Measurements from ENCODE around the gene DOCK2. TPM values are rescaled to one million over a fixed set of nuclear protein-coding genes. Genes with fewer than 3 reads are reported as not detected.

The DOCK2 gene
- total RNA-seq, 1 experiment from 2014 or later, result 1.4 TPM

DNA sequence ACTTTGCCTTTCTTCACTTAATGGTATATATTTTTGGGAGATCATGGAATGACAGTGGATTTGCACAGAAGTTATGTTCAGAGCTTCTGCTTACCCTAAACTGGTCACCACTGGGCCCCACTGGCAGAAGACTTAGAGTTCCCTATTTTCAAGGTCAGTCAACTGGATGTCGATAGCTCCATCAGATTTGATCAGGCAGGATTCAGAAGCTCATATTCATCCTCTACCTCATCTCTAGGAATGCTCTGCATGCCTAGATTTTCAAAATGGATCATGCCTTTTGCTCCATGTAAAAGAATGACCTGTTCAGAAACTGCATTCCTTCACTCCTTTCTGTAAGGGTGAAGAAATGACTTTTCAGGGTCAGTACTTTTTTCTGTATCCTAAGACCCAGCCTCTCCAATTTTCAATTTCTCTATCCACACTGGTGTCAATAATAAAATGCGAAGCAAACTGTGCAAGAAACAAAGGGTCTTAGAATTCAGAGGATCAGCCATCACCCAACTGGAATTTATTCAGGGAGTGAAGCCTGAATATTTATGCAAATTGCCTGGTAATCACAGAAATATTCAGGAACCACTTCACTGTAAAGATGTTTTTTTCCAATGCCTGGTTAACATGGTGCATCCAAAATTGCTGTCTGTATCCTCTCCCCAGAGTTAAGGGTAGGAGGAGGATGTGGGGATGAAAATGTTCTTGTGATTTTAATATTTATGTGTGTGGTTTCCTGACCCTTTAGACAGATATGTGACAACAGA is 125.4 kb downstream of the DOCK2 start:
- ATAC-seq (no peak), DNase-seq (ENCODE audit: low read depth, low spot score) (no peak)
- TF ChIP-seq POLR2AphosphoS5 (IDR thresholded peaks at IDR 0.05; ENCODE audit: low read depth, low read length), result no peak
- TF ChIP-seq, protein P1, sequence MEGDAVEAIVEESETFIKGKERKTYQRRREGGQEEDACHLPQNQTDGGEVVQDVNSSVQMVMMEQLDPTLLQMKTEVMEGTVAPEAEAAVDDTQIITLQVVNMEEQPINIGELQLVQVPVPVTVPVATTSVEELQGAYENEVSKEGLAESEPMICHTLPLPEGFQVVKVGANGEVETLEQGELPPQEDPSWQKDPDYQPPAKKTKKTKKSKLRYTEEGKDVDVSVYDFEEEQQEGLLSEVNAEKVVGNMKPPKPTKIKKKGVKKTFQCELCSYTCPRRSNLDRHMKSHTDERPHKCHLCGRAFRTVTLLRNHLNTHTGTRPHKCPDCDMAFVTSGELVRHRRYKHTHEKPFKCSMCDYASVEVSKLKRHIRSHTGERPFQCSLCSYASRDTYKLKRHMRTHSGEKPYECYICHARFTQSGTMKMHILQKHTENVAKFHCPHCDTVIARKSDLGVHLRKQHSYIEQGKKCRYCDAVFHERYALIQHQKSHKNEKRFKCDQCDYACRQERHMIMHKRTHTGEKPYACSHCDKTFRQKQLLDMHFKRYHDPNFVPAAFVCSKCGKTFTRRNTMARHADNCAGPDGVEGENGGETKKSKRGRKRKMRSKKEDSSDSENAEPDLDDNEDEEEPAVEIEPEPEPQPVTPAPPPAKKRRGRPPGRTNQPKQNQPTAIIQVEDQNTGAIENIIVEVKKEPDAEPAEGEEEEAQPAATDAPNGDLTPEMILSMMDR (IDR thresholded peaks at IDR 0.05), result no peak
- TF ChIP-seq TCF7L2 (IDR thresholded peaks at IDR 0.05; ENCODE audit: low read depth, low read length), result no peak
- no peak for TF ChIP-seq SIN3A (IDR thresholded peaks at IDR 0.05; ENCODE audit: borderline replicate concordance, insufficient read depth, low read depth, low read length)
- TF ChIP-seq, protein P2, sequence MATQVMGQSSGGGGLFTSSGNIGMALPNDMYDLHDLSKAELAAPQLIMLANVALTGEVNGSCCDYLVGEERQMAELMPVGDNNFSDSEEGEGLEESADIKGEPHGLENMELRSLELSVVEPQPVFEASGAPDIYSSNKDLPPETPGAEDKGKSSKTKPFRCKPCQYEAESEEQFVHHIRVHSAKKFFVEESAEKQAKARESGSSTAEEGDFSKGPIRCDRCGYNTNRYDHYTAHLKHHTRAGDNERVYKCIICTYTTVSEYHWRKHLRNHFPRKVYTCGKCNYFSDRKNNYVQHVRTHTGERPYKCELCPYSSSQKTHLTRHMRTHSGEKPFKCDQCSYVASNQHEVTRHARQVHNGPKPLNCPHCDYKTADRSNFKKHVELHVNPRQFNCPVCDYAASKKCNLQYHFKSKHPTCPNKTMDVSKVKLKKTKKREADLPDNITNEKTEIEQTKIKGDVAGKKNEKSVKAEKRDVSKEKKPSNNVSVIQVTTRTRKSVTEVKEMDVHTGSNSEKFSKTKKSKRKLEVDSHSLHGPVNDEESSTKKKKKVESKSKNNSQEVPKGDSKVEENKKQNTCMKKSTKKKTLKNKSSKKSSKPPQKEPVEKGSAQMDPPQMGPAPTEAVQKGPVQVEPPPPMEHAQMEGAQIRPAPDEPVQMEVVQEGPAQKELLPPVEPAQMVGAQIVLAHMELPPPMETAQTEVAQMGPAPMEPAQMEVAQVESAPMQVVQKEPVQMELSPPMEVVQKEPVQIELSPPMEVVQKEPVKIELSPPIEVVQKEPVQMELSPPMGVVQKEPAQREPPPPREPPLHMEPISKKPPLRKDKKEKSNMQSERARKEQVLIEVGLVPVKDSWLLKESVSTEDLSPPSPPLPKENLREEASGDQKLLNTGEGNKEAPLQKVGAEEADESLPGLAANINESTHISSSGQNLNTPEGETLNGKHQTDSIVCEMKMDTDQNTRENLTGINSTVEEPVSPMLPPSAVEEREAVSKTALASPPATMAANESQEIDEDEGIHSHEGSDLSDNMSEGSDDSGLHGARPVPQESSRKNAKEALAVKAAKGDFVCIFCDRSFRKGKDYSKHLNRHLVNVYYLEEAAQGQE (IDR thresholded peaks at IDR 0.05; ENCODE audit: insufficient read depth in 1 of 2, low read depth in 2 of 2, low read length in 1 of 2), result no peak
- H3K9me3 ChIP-seq (ENCODE audit: control insufficient read depth, insufficient read depth, low read depth, low read length), result no peaks in the 10 kb centered on the region
- no peak overlapping the region for H3K4me3 ChIP-seq (ENCODE audit: low read depth in 2 of 2, low read length in 2 of 2)
- no TSS peak for BruUV-seq (replicated peaks)
- H3K27me3 ChIP-seq (ENCODE audit: control insufficient read depth, insufficient read depth, low read length), result no peaks in the 10 kb centered on the region
- H3K27ac ChIP-seq (ENCODE audit: low read length), result no peak overlapping the region
- H3K36me3 ChIP-seq (ENCODE audit: control insufficient read depth, insufficient read depth, low read length), result no peaks in the 10 kb centered on the region
- no peaks in the 10 kb centered on the region; the same call in 1 of the 2 replicates for H3K4me1 ChIP-seq (ENCODE audit: control insufficient read depth, insufficient read depth, low read length)
- POLR2A ChIA-PET, result no interaction called here
- intact Hi-C loops (cut with micrococcal nuclease; ENCODE audit: unreplicated experiment) (no loop called here), in situ Hi-C loops (cut with HindIII; ENCODE audit: low pct_unique_long_range_greater_than_20kb, low sequenced_read_pairs) (no loop called here)
- CTCF ChIA-PET, result no interaction called here

DNA sequence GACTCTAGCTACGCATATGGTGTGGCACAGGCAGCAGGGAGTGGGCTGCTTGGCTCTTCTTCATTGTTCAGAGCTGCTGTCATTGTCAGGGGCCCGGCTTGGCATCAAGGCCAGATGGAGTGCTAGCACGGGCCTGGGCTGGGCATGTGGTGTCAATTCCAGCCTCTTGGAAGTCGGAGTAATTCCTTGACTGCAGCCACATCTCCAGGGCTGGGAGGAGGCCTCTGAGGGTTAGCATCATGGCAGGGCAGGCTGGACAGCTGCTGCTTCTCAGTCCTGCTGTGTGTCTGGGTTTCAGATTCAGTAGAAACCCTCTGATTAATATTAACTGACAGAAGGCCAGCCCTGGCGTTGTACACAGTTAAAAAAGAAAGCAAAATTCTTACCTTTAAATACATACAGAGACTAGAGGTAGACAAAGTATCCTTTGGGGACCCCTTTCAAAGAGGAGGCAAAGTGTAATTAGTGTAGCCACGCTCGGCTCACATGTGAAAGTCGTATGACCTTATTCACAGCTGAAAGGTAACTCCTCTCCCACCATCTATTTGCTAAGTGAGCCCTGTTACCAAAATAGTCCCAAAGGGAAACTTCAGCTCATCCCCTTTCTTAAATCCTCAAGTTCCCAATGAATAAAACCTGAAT is 126.4 kb downstream of the DOCK2 start:
- Histone ChIP-seq H3K27me3 (ENCODE audit: control insufficient read depth, insufficient read depth, low read length) (no peaks in the 10 kb centered on the region), H3K36me3 (ENCODE audit: control insufficient read depth, insufficient read depth, low read length) (no peaks in the 10 kb centered on the region), H3K9me3 (ENCODE audit: control insufficient read depth, insufficient read depth, low read depth, low read length) (no peaks in the 10 kb centered on the region), H3K4me1 (ENCODE audit: control insufficient read depth, insufficient read depth, low read length) (no peaks in the 10 kb centered on the region; the same call in 1 of the 2 replicates), H3K27ac (ENCODE audit: low read length) (no peak overlapping the region), H3K4me3 (ENCODE audit: low read depth in 2 of 2, low read length in 2 of 2) (no peak overlapping the region)
- no peak for DNase-seq (ENCODE audit: low read depth, low spot score)
- peak; percentile 45; the same call in 1 of the 2 replicates for ATAC-seq
- no peak for TF ChIP-seq SIN3A (IDR thresholded peaks at IDR 0.05; ENCODE audit: borderline replicate concordance, insufficient read depth, low read depth, low read length)
- TF ChIP-seq, protein P1 (IDR thresholded peaks at IDR 0.05), result no peak
- TF ChIP-seq TCF7L2 (IDR thresholded peaks at IDR 0.05; ENCODE audit: low read depth, low read length), result no peak
- TF ChIP-seq, protein P2 (IDR thresholded peaks at IDR 0.05; ENCODE audit: insufficient read depth in 1 of 2, low read depth in 2 of 2, low read length in 1 of 2), result no peak
- TF ChIP-seq POLR2AphosphoS5 (IDR thresholded peaks at IDR 0.05; ENCODE audit: low read depth, low read length), result no peak
- no TSS peak for BruUV-seq (replicated peaks)
- ChIA-PET CTCF (no interaction called here), POLR2A (no interaction called here)
- in situ Hi-C loops (cut with HindIII; ENCODE audit: low pct_unique_long_range_greater_than_20kb, low sequenced_read_pairs) (no loop called here), intact Hi-C loops (cut with micrococcal nuclease; ENCODE audit: unreplicated experiment) (no loop called here)
